ENCODE measurements around the gene SEBOX.

The SEBOX gene

GRCh38 chr17:28364665-28365363, at the start of gene SEBOX:
Gene SEBOX (minus strand): TSS chr17:28365199. CDS start chr17:28365151, 48 bp downstream.
- Histone ChIP-seq H3K36me3 (peaks cover 33 to 71% (median 50%) of the 10 kb centered on the region in 3 donors), H3K27ac (no peak within 1 kb of the TSS), H3K4me3 (no peak within 1 kb of the TSS), H3K4me1 (no peaks in the 10 kb centered on the region), H3K9me3 (no peaks in the 10 kb centered on the region), H3K27me3 (no peaks in the 10 kb centered on the region)
- no peak for TF ChIP-seq CTCF (IDR thresholded peaks at IDR 0.05)
- intact Hi-C loops (cut with DNase I; ENCODE audit: low total_unique reads) = no loop called here
- DNase-seq = no peak

GRCh38 chr17:28413804-28414203, 48.8 kb upstream of the SEBOX start:
- no peaks in the 10 kb centered on the region for H3K4me1 ChIP-seq
- no peaks in the 10 kb centered on the region for H3K9me3 ChIP-seq
- H3K4me3 ChIP-seq = no peak overlapping the region
- no peaks in the 10 kb centered on the region for H3K36me3 ChIP-seq
- intact Hi-C loops (cut with DNase I; ENCODE audit: low total_unique reads) = no loop called here
- no peak for TF ChIP-seq CTCF (IDR thresholded peaks at IDR 0.05)
- H3K27me3 ChIP-seq = peaks cover 0 to 26% of the 10 kb centered on the region in 2 donors
- H3K27ac ChIP-seq = no peak overlapping the region
- DNase-seq = no peak

GRCh38 chr17:28412099-28412498, 47.1 kb upstream of the SEBOX start:
- Histone ChIP-seq H3K36me3 (no peaks in the 10 kb centered on the region), H3K27ac (no peak overlapping the region), H3K4me3 (no peak overlapping the region), H3K27me3 (peaks cover 0 to 23% of the 10 kb centered on the region in 2 donors), H3K9me3 (no peaks in the 10 kb centered on the region), H3K4me1 (no peaks in the 10 kb centered on the region)
- DNase-seq = no peak
- TF ChIP-seq CTCF (IDR thresholded peaks at IDR 0.05) = no peak
- intact Hi-C loops (cut with DNase I; ENCODE audit: low total_unique reads) = no loop called here

GRCh38 chr17:28407974-28408306, 42.9 kb upstream of the SEBOX start:
- Histone ChIP-seq H3K4me1 (peaks cover 0 to 23% (median 14%) of the 10 kb centered on the region in 4 donors), H3K9me3 (no peaks in the 10 kb centered on the region), H3K36me3 (peaks cover 0 to 5% (median 0%) of the 10 kb centered on the region in 3 donors), H3K27me3 (peaks cover 0 to 4% of the 10 kb centered on the region in 2 donors), H3K27ac (no peak overlapping the region), H3K4me3 (no peak overlapping the region)
- TF ChIP-seq CTCF (IDR thresholded peaks at IDR 0.05) = no peak
- intact Hi-C loops (cut with DNase I; ENCODE audit: low total_unique reads) = no loop called here
- no peak for DNase-seq

- no peak for DNase-seq
- H3K36me3 ChIP-seq = peaks cover 0 to 11% (median 2%) of the 10 kb centered on the region in 3 donors
- no peak overlapping the region for H3K27ac ChIP-seq
- H3K4me3 ChIP-seq = no peak overlapping the region
- intact Hi-C loops (cut with DNase I; ENCODE audit: low total_unique reads) = no loop called here
- peaks cover 0 to 23% (median 14%) of the 10 kb centered on the region in 4 donors for H3K4me1 ChIP-seq
- no peak for TF ChIP-seq CTCF (IDR thresholded peaks at IDR 0.05)
- no peaks in the 10 kb centered on the region for H3K9me3 ChIP-seq
- H3K27me3 ChIP-seq = peaks cover 0 to 2% of the 10 kb centered on the region in 2 donors
Measured at GRCh38 chr17:28407130-28407973, 42.4 kb upstream of the SEBOX start.
